Right ventricle myocardium superior (tissue), 1 donor: ENCODE data around the gene RNF115. TPM values are rescaled to one million over a fixed set of nuclear protein-coding genes. Genes with fewer than 3 reads are reported as not detected.

Source experiments
- ATAC-seq: fragments of 200-7000 bp; cut with Tn5 transposase; one replicate; pipeline ENCODE4 v1.9.1; 2020; ENCODE audit warnings: mild to moderate bottlenecking; ENCODE audit not compliant: poor library complexity
- DNase-seq: peaks from one replicate; pipeline ENCODE4 v3.0.0-alpha.2; 2020
- intact Hi-C: fragments of 100-400 bp; cut with DNase I; formaldehyde crosslinking; loops from one replicate; pipeline ENCODE4 v1.11.2; 2022
- long read RNA-seq: library from polyadenylated mRNA; unstranded; transcript quantifications from one replicate; pipeline ENCODE4 v2.0.0, GENCODE V29; 2021
- total RNA-seq: library from RNA; stranded (reverse); fragmentation: NEBNext Ultra II Directional; extraction: Animal tissue kit (Norgen Biotek cat#: 25700); gene quantifications from one replicate; pipeline ENCODE4 v1.2.1, GENCODE V29; 2021
- donor health status: DM: no; HTN: yes; CAD: no; lungs with severe emphysema.

RNF115 gene
- total RNA-seq, result 46.5 TPM
- long read RNA-seq, full-length matches to known transcripts, result 6 of 61 reads
- long read RNA-seq, partial matches to known transcripts, result 16 of 61 reads
- long read RNA-seq, other reads (novel, unspliced or antisense), result 39 of 61 reads

GRCh38 chr1:145823565-145824498, at the start of gene RNF115, which contains the start of gene POLR3C:
RNF115 (minus strand) TSS chr1:145824095; CDS start chr1:145823873, 222 bp downstream.
POLR3C (plus strand) TSS chr1:145824200; CDS start chr1:145825777, 1,577 bp downstream.
- intact Hi-C loops, result no loop called here

GRCh38 chr1:145871994-145872924, 48.4 kb upstream of the RNF115 start:
- DNase-seq, result peak; percentile 81
- intact Hi-C loops, result no loop called here
- ATAC-seq, result peak; percentile 88

More at GRCh38 chr1:145823565-145824498, at the start of gene RNF115, which contains the start of gene POLR3C:
- DNase-seq, result peak; percentile 96
- ATAC-seq, result peak; percentile 97

GRCh38 chr1:145868232-145868631, 44.3 kb upstream of the RNF115 start:
- ATAC-seq (no peak), DNase-seq (no peak)

GRCh38 chr1:145863282-145864018, 39.6 kb upstream of the RNF115 start:
- intact Hi-C loops, result no loop called here

More at GRCh38 chr1:145868232-145868631, 44.3 kb upstream of the RNF115 start:
- intact Hi-C loops, result no loop called here

GRCh38 chr1:145859491-145860023, 35.7 kb upstream of the RNF115 start:
- intact Hi-C loops, result loop anchor here (5.0 kb wide), 1 partner anchor 48 kb away; no protein-coding TSS in a partner anchor
- peak; percentile 95 for DNase-seq
- ATAC-seq, result peak; percentile 91

More at GRCh38 chr1:145863282-145864018, 39.6 kb upstream of the RNF115 start:
- no peak for DNase-seq
- no peak for ATAC-seq

- ATAC-seq, result peak; percentile 96
- intact Hi-C loops, result loop anchor here (5.0 kb wide), 1 partner anchor 48 kb away; no protein-coding TSS in a partner anchor
- DNase-seq, result peak; percentile 97
Observed at GRCh38 chr1:145858901-145859490, 35.1 kb upstream of the RNF115 start, which contains the start of gene PIAS3. PIAS3 (minus strand) TSS chr1:145859081; CDS start chr1:145858990, 91 bp downstream.

GRCh38 chr1:145858238-145858900, 34.5 kb upstream of the RNF115 start:
- ATAC-seq (peak; percentile 34), DNase-seq (peak; percentile 73)
- intact Hi-C loops, result loop anchor here (5.0 kb wide), 1 partner anchor 49 kb away; no protein-coding TSS in a partner anchor

GRCh38 chr1:145857170-145857569, 33.3 kb upstream of the RNF115 start:
- ATAC-seq (no peak), DNase-seq (no peak)
- intact Hi-C loops, result loop anchor here (5.0 kb wide), 1 partner anchor 50 kb away; no protein-coding TSS in a partner anchor

- DNase-seq (no peak), ATAC-seq (no peak)
- intact Hi-C loops, result loop anchor here (5.0 kb wide), 1 partner anchor 52 kb away; no protein-coding TSS in a partner anchor
Observed at GRCh38 chr1:145855426-145855948, 31.6 kb upstream of the RNF115 start.

GRCh38 chr1:145849356-145850160, 25.7 kb upstream of the RNF115 start:
- intact Hi-C loops, result loop anchor here (5.0 kb wide), 1 partner anchor 163 kb away; no protein-coding TSS in a partner anchor
- ATAC-seq, result no peak

GRCh38 chr1:145847827-145848226, 23.9 kb upstream of the RNF115 start:
- intact Hi-C loops, result loop anchor here (5.0 kb wide), 1 partner anchor 164 kb away; no protein-coding TSS in a partner anchor
- ATAC-seq (no peak), DNase-seq (no peak)

More at GRCh38 chr1:145849356-145850160, 25.7 kb upstream of the RNF115 start:
- no peak for DNase-seq

- DNase-seq, result no peak
- intact Hi-C loops, result loop anchor here (5.0 kb wide), 1 partner anchor 166 kb away; no protein-coding TSS in a partner anchor
- peak; percentile 62 for ATAC-seq
Observed at GRCh38 chr1:145846201-145846612, 22.3 kb upstream of the RNF115 start.

- ATAC-seq (peak; percentile 94), DNase-seq (peak; percentile 90)
- intact Hi-C loops, result loop anchor here (5.0 kb wide), 1 partner anchor 167 kb away; no protein-coding TSS in a partner anchor
Observed at GRCh38 chr1:145845514-145846161, 21.7 kb upstream of the RNF115 start, which contains the start of gene NUDT17. NUDT17 (plus strand) TSS chr1:145845630; CDS start chr1:145845641, 11 bp downstream.

- DNase-seq (no peak), ATAC-seq (peak; percentile 40)
- intact Hi-C loops, result loop anchor here (5.0 kb wide), 1 partner anchor 167 kb away; no protein-coding TSS in a partner anchor
Observed at GRCh38 chr1:145845144-145845513, 21.2 kb upstream of the RNF115 start.
